Testis (tissue), 2 donors: Measurements from ENCODE around the gene DNHD1.

Experiments used
- POLR2A ChIP-seq: fragments of 450-650 bp; IDR thresholded peaks from one replicate; pipeline ENCODE4 v1.6.1; 2017; ENCODE audit warnings: antibody characterized with exemption, mild to moderate bottlenecking, moderate library complexity
- TF ChIP-seq, protein P1 (sequence below), 3 experiments: fragments of 450-650 bp in 2 of 3; fragments of 200-600 bp in 1 of 3; sonication (generic) in 1 of 3; IDR thresholded peaks; one replicate each; pipeline ENCODE4 v1.5.1; 2016 to 2019; ENCODE audit warnings: antibody characterized with exemption in 3 of 3, mild to moderate bottlenecking in 2 of 3, moderate library complexity in 1 of 3

DNA sequence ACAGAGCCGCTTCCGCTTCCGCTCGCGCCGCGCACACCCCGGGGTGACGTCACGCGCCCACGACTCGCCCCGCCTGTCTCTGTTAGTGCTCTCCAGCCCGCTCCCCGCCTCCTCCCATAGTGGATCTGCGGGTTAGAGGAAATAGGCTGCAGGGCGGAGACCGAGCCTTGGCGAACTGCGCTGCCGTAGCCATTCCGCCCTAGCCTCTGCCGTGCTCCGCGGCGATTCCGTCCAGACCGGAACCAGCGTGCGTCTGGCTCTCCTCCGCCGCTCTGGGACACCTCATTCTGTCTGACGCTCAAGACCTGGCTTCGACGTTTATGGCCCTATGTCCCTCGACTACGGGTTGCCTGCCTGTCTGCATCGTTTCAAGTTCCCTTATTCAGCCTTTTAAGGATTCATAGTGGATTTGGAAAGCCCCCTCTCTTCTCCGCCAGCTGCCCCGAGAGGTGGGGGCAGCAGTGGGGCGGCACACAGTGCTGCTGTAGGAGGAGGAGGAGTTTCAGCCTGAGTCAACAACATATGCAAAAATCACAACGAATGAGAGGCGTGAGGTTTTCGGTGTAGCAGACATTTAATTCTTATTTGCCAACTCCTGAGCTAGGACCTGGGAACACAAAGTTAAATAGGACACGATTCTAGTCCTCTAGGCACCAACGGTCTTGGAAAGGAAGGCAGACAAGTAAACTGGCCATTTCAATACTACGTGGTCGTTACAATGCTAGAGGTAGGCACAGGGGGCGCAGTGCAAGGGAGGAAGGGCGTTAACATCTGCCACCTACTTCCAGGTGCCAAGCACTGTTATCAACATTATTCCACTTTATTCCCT lies 115.3 kb downstream of the DNHD1 start, which contains the start of gene TAF10:
- TF ChIP-seq POLR2A, result peak; percentile 91
- TF ChIP-seq, protein P1, sequence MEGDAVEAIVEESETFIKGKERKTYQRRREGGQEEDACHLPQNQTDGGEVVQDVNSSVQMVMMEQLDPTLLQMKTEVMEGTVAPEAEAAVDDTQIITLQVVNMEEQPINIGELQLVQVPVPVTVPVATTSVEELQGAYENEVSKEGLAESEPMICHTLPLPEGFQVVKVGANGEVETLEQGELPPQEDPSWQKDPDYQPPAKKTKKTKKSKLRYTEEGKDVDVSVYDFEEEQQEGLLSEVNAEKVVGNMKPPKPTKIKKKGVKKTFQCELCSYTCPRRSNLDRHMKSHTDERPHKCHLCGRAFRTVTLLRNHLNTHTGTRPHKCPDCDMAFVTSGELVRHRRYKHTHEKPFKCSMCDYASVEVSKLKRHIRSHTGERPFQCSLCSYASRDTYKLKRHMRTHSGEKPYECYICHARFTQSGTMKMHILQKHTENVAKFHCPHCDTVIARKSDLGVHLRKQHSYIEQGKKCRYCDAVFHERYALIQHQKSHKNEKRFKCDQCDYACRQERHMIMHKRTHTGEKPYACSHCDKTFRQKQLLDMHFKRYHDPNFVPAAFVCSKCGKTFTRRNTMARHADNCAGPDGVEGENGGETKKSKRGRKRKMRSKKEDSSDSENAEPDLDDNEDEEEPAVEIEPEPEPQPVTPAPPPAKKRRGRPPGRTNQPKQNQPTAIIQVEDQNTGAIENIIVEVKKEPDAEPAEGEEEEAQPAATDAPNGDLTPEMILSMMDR (IDR thresholded peaks at IDR 0.05), result peak; percentile 10 to 29 (median 24)
